ENCODE data around the gene KLF6. TPM values are rescaled to one million over a fixed set of nuclear protein-coding genes. Genes with fewer than 3 reads are reported as not detected.

Gene KLF6
- total and polyA plus RNA-seq, 2 donors (not counting 3 experiments of a cell fraction or from before 2014, with no cell fraction given): 183 to 307 TPM

DNA sequence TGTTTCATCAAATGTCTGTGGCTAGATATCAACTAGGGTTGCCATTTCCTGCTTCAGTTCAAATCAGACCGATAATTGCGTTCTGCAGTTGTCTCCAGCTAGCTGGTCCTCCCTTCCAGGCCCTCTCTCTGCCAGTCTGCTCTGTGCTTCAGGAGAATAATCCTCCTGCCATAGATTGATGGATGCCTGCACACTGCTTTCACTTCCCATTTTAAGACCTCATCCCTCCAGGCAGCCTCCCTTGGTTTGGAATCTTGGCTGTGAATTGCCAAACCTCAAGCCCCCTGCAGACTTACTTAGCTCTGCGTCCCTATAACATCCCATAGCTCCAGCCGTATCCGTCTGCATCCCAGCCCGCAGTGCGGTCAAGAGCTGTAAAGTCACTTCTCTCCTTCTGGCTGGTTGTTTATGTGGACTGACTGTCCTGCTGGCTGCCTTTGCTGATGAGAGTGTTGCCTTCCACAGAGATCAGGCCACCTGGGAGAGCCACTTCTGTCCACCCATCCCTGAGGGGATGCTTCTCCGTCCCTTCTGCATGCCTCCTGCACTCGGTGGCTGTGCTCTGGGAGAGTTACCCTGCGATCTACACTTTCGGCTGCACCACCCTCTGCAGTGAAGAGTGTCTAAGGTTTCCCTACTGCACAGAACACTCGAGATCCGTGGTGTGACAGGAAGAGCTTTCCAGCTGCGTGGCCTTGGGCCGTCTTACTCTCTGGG, 22.4 kb upstream of the KLF6 start:
- POLR2A ChIA-PET: interaction anchor here (0.5 to 4.3 kb wide), 4 partner anchors 22 to 963 kb away, joined by 3 to 26 read pairs (median 6); partner anchors contain the start of gene KLF6
- Histone ChIP-seq H3K9me3 (replicated peaks; ENCODE audit: control insufficient read depth, insufficient read depth, low read length) (no peaks in the 10 kb centered on the region), H3K36me3 (ENCODE audit: control insufficient read depth in 2 of 2, extremely low read depth in 1 of 2, insufficient read depth in 2 of 2, low read length in 2 of 2) (no peaks in the 10 kb centered on the region), H3K27ac (ENCODE audit: insufficient read depth, low read depth, low read length) (peak overlapping the region; percentile 100), H2AFZ (ENCODE audit: low read depth, low read length) (no peak overlapping the region), H3K9ac (replicated peaks; ENCODE audit: extremely low read depth, insufficient read depth, low read length) (peak overlapping the region; percentile 99), H4K20me1 (replicated peaks; ENCODE audit: control insufficient read depth, extremely low read depth, insufficient read depth, low read length) (no peaks in the 10 kb centered on the region), H3K79me2 (ENCODE audit: control insufficient read depth, insufficient read depth, low read length) (no peaks in the 10 kb centered on the region), H3K9me1 (replicated peaks; ENCODE audit: control insufficient read depth, extremely low read depth, insufficient read depth, low read length) (no peaks in the 10 kb centered on the region), H3K27me3 (ENCODE audit: control insufficient read depth in 2 of 2, insufficient read depth in 2 of 2, low read length in 2 of 2) (no peaks in the 10 kb centered on the region), H3K4me2 (ENCODE audit: insufficient read depth, low read length) (peak overlapping the region; percentile 63), H3K4me3 (replicated peaks in 1 of 3; ENCODE audit: insufficient read depth in 1 of 3, low read depth in 1 of 3, low read length in 3 of 3) (no peak overlapping the region), H3K4me1 (ENCODE audit: control insufficient read depth, extremely low read depth, insufficient read depth, low read length) (peaks cover 81% of the 10 kb centered on the region)
- intact Hi-C loops (cut with micrococcal nuclease): loop anchor here (1.0 to 2.0 kb wide), 2 partner anchors 546 to 855 kb away; no protein-coding TSS in a partner anchor
- dilution Hi-C loops (cut with MboI; ENCODE audit: extremely low pct_ligation_motif_present, low sequenced_read_pairs): no loop called here
- FAIRE-seq (no peak), DNase-seq (ENCODE audit: low read depth, low spot score) (peak; percentile 10)
- no peak for TF ChIP-seq EZH2 (IDR thresholded peaks at IDR 0.05; ENCODE audit: borderline replicate concordance, low read depth, low read length, severe bottlenecking)
- TF ChIP-seq, protein P1, sequence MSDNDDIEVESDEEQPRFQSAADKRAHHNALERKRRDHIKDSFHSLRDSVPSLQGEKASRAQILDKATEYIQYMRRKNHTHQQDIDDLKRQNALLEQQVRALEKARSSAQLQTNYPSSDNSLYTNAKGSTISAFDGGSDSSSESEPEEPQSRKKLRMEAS (IDR thresholded peaks at IDR 0.05; ENCODE audit: insufficient read depth, insufficient read length): no peak
- no peak for TF ChIP-seq FOS (IDR thresholded peaks at IDR 0.05; ENCODE audit: borderline replicate concordance, insufficient read depth, low read length)
- TF ChIP-seq POLR2A (IDR thresholded peaks at IDR 0.05; ENCODE audit: low read depth, low read length): no peak
- no TSS peak for BruUV-seq (replicated peaks)
- CTCF ChIA-PET: interaction anchor here (1.0 kb wide), 1 partner anchor 849 kb away, joined by 3 read pairs; no protein-coding TSS in a partner anchor

DNA sequence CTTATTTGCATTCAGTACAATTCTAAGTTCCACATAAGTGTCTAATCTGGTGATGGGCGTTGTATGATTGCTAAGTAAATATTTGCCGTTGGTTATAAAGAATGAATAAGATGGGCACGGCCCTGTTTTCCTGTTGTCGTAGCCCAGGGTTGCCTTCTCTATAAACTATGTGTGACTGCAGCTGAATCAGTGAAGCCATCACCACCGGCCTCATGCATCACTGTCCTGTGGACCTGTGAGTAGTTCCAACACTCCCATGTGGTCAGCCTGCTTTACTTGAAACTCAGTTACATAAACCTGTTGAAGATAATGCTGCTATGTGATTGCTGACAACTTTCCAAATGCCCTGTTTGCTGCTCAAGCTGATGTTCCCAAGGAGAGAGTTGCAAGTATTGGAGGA, 21.6 kb upstream of the KLF6 start:
- Histone ChIP-seq H3K27ac (ENCODE audit: insufficient read depth, low read depth, low read length) (peak overlapping the region; percentile 100), H3K4me3 (replicated peaks in 1 of 3; ENCODE audit: insufficient read depth in 1 of 3, low read depth in 1 of 3, low read length in 3 of 3) (no peak overlapping the region), H4K20me1 (replicated peaks; ENCODE audit: control insufficient read depth, extremely low read depth, insufficient read depth, low read length) (no peaks in the 10 kb centered on the region), H3K9ac (replicated peaks; ENCODE audit: extremely low read depth, insufficient read depth, low read length) (peak overlapping the region; percentile 99), H3K79me2 (ENCODE audit: control insufficient read depth, insufficient read depth, low read length) (no peaks in the 10 kb centered on the region), H3K4me2 (ENCODE audit: insufficient read depth, low read length) (peak overlapping the region; percentile 63), H3K9me3 (replicated peaks; ENCODE audit: control insufficient read depth, insufficient read depth, low read length) (no peaks in the 10 kb centered on the region), H3K4me1 (ENCODE audit: control insufficient read depth, extremely low read depth, insufficient read depth, low read length) (peaks cover 77% of the 10 kb centered on the region), H2AFZ (ENCODE audit: low read depth, low read length) (no peak overlapping the region), H3K27me3 (ENCODE audit: control insufficient read depth in 2 of 2, insufficient read depth in 2 of 2, low read length in 2 of 2) (no peaks in the 10 kb centered on the region), H3K9me1 (replicated peaks; ENCODE audit: control insufficient read depth, extremely low read depth, insufficient read depth, low read length) (no peaks in the 10 kb centered on the region), H3K36me3 (ENCODE audit: control insufficient read depth in 2 of 2, extremely low read depth in 1 of 2, insufficient read depth in 2 of 2, low read length in 2 of 2) (no peaks in the 10 kb centered on the region)
- ChIA-PET POLR2A (interaction anchor here (0.5 to 4.3 kb wide), 3 partner anchors 21 to 28 kb away, joined by 3 to 26 read pairs (median 8); partner anchors contain the start of gene KLF6), CTCF (no interaction called here)
- intact Hi-C loops (cut with micrococcal nuclease) (loop anchor here (1.0 to 2.0 kb wide), 6 partner anchors 86 to 856 kb away; no protein-coding TSS in a partner anchor), dilution Hi-C loops (cut with MboI; ENCODE audit: extremely low pct_ligation_motif_present, low sequenced_read_pairs) (no loop called here)
- BruUV-seq (replicated peaks): no TSS peak
- peak; percentile 46 for FAIRE-seq
- TF ChIP-seq POLR2AphosphoS5 (IDR thresholded peaks at IDR 0.05; ENCODE audit: insufficient read depth, low read depth, low read length): peak; percentile 76
- TF ChIP-seq, protein P1 (IDR thresholded peaks at IDR 0.05; ENCODE audit: insufficient read depth, insufficient read length): no peak
- no peak for TF ChIP-seq GATA2 (IDR thresholded peaks at IDR 0.05; ENCODE audit: insufficient read depth, insufficient read length, low read depth, low read length)
- peak; percentile 11 for TF ChIP-seq POLR2A (IDR thresholded peaks at IDR 0.05; ENCODE audit: low read depth, low read length)
- TF ChIP-seq, protein P2, sequence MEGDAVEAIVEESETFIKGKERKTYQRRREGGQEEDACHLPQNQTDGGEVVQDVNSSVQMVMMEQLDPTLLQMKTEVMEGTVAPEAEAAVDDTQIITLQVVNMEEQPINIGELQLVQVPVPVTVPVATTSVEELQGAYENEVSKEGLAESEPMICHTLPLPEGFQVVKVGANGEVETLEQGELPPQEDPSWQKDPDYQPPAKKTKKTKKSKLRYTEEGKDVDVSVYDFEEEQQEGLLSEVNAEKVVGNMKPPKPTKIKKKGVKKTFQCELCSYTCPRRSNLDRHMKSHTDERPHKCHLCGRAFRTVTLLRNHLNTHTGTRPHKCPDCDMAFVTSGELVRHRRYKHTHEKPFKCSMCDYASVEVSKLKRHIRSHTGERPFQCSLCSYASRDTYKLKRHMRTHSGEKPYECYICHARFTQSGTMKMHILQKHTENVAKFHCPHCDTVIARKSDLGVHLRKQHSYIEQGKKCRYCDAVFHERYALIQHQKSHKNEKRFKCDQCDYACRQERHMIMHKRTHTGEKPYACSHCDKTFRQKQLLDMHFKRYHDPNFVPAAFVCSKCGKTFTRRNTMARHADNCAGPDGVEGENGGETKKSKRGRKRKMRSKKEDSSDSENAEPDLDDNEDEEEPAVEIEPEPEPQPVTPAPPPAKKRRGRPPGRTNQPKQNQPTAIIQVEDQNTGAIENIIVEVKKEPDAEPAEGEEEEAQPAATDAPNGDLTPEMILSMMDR (IDR thresholded peaks at IDR 0.05; ENCODE audit: extremely low read depth in 1 of 2, insufficient read depth in 1 of 2, low read depth in 1 of 2, low read length in 2 of 2): no peak
- no peak for TF ChIP-seq EZH2 (IDR thresholded peaks at IDR 0.05; ENCODE audit: borderline replicate concordance, low read depth, low read length, severe bottlenecking)
- peak; percentile 41 for TF ChIP-seq JUN (IDR thresholded peaks at IDR 0.05; ENCODE audit: borderline replicate concordance, insufficient read depth, insufficient read length, low read depth)
- TF ChIP-seq MYC (IDR thresholded peaks at IDR 0.05; ENCODE audit: low read depth, low read length): peak; percentile 78
- peak; percentile 68 for TF ChIP-seq FOS (IDR thresholded peaks at IDR 0.05; ENCODE audit: borderline replicate concordance, insufficient read depth, low read length)
- DNase-seq (ENCODE audit: low read depth, low spot score): peak; percentile 89

Data from endothelial cell of umbilical vein (primary cell).